GM18502 (cell line): ENCODE data around the gene CCT5.
A peak's percentile ranks its signal among the peaks of the same experiment; 100 is the strongest.

Source experiments
- ATAC-seq: cut with Tn5 transposase; IDR thresholded peaks from one replicate; pipeline ENCODE4 v1.9.1; 2021; ENCODE audit warnings: mild to moderate bottlenecking; ENCODE audit not compliant: unreplicated experiment, poor library complexity

Gene CCT5

GRCh38 chr5:10297646-10298204, 47.6 kb downstream of the CCT5 start:
- no peak for ATAC-seq

- ATAC-seq: no peak
These were observed 50.2 kb downstream of the CCT5 start for GRCh38 chr5:10300246-10300645.

- no peak for ATAC-seq
These were observed 51.2 kb downstream of the CCT5 start for GRCh38 chr5:10301266-10301665.

- ATAC-seq: no peak
These were observed 51.9 kb downstream of the CCT5 start for GRCh38 chr5:10301842-10302610.

- ATAC-seq: no peak
These were observed 53.1 kb downstream of the CCT5 start for GRCh38 chr5:10303201-10303600.

- no peak for ATAC-seq
These were observed 53.7 kb downstream of the CCT5 start for GRCh38 chr5:10303699-10304170.

GRCh38 chr5:10304932-10305331, 54.9 kb downstream of the CCT5 start:
- ATAC-seq: no peak

GRCh38 chr5:10306114-10306513, 56.0 kb downstream of the CCT5 start:
- no peak for ATAC-seq

GRCh38 chr5:10306806-10307205, 56.7 kb downstream of the CCT5 start:
- no peak for ATAC-seq

GRCh38 chr5:10307206-10308148, 57.4 kb downstream of the CCT5 start, which contains the start of gene CMBL:
TSS of gene CMBL (minus strand) at chr5:10307902. CDS start at chr5:10290762, 17,140 bp downstream.
- ATAC-seq: peak; percentile 81

- ATAC-seq: no peak
These were observed 58.8 kb downstream of the CCT5 start for GRCh38 chr5:10308844-10309243.

- no peak for ATAC-seq
These were observed 60.1 kb downstream of the CCT5 start for GRCh38 chr5:10310066-10310779.

- ATAC-seq: peak; percentile 84
These were observed 60.9 kb downstream of the CCT5 start for GRCh38 chr5:10310835-10311570.

- ATAC-seq: no peak
These were observed 61.7 kb downstream of the CCT5 start for GRCh38 chr5:10311595-10312425.

GRCh38 chr5:10315201-10315600, 65.1 kb downstream of the CCT5 start:
- no peak for ATAC-seq
